DND-41 (cell line): ENCODE results near the gene ACTA2.

Source experiments
- EZH2 ChIP-seq: IDR thresholded peaks from 3 replicates; pipeline ENCODE4 v1.6.1; 2012; ENCODE audit warnings: borderline replicate concordance, low read depth, mild to moderate bottlenecking, moderate library complexity, low read length, inconsistent platforms; ENCODE audit not compliant: severe bottlenecking
- TF ChIP-seq, protein P1 (sequence below): IDR thresholded peaks from 2 replicates; pipeline ENCODE4 v1.5.1; 2012; ENCODE audit warnings: borderline replicate concordance, low read length, moderate library complexity, mild to moderate bottlenecking; ENCODE audit not compliant: poor library complexity, severe bottlenecking; ENCODE audit errors: extremely low read depth

DNA sequence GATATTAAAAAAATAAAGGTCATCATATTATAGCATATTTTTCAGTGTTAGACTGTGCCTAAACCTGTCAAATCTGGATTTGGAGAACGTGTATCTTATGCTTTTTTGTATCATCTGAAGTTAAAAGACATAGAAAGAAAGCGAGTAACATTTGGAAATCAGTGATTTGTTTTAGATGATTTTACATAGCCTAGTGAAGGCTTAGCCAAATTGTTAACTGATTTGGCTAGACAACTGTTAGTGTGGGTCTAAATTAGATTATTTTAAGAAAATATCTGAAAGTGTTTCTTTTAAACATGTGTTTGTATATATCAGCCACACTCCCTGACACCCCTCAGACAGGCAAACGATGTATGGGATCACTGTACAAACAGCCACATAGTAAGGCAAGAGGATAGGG, 35.6 kb downstream of the ACTA2 start:
- TF ChIP-seq EZH2, result no peak
- TF ChIP-seq, protein P1, sequence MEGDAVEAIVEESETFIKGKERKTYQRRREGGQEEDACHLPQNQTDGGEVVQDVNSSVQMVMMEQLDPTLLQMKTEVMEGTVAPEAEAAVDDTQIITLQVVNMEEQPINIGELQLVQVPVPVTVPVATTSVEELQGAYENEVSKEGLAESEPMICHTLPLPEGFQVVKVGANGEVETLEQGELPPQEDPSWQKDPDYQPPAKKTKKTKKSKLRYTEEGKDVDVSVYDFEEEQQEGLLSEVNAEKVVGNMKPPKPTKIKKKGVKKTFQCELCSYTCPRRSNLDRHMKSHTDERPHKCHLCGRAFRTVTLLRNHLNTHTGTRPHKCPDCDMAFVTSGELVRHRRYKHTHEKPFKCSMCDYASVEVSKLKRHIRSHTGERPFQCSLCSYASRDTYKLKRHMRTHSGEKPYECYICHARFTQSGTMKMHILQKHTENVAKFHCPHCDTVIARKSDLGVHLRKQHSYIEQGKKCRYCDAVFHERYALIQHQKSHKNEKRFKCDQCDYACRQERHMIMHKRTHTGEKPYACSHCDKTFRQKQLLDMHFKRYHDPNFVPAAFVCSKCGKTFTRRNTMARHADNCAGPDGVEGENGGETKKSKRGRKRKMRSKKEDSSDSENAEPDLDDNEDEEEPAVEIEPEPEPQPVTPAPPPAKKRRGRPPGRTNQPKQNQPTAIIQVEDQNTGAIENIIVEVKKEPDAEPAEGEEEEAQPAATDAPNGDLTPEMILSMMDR, result no peak
